Psoas muscle (tissue), 8 donors: Measurements from ENCODE around the gene PRG2. TPM values are rescaled to one million over a fixed set of nuclear protein-coding genes. Genes with fewer than 3 reads are reported as not detected.

Experiments used
- ATAC-seq, 4 donors: fragments of 200-7000 bp; cut with Tn5 transposase; one replicate each; pipeline ENCODE4 v1.9.1; 2020; ENCODE audit warnings: moderate library complexity in 3 of 4, mild to moderate bottlenecking in 2 of 4
- DNase-seq, 2 donors: peaks; one replicate each; pipeline ENCODE4 v3.0.0-alpha.2; 2020
- H3K27ac ChIP-seq: fragments of 200-600 bp; one replicate; pipeline ENCODE4 v1.8.0; 2022
- H3K27me3 ChIP-seq, 3 donors: fragments of 200-600 bp in 1 of 3; one replicate each; pipeline versions ENCODE4 v1.6.1 to v1.8.0; 2013 to 2022; ENCODE audit warnings: low read length in 2 of 3, mild to moderate bottlenecking in 2 of 3, moderate library complexity in 1 of 3; ENCODE audit not compliant: insufficient read depth in 3 of 3
- H3K36me3 ChIP-seq, 2 donors: fragments of 200-600 bp in 1 of 2; one replicate each; pipeline versions ENCODE4 v1.6.1 to v1.8.0; 2013 to 2022; ENCODE audit warnings: low read depth in 1 of 2, mild to moderate bottlenecking in 1 of 2, moderate library complexity in 1 of 2; ENCODE audit not compliant: insufficient read depth in 1 of 2
- H3K4me1 ChIP-seq: fragments of 200-600 bp; one replicate; pipeline ENCODE4 v1.8.0; 2022
- H3K4me3 ChIP-seq: fragments of 200-600 bp; one replicate; pipeline ENCODE4 v1.8.0; 2022; ENCODE audit warnings: mild to moderate bottlenecking
- H3K9me3 ChIP-seq: fragments of 200-600 bp; one replicate; pipeline ENCODE4 v1.8.0; 2022
- CTCF ChIP-seq: fragments of 200-600 bp; IDR thresholded peaks from one replicate; pipeline ENCODE4 v1.8.0; 2022; ENCODE audit warnings: antibody characterized with exemption
- WGBS, 3 donors: extraction: QIAGEN DNeasy Blood & Tissue Kit; methylation state at CpG; one replicate each; pipeline versions ENCODE4 v1.1.6 to v1.1.7; 2013; 5-methylcytosine and 5-hydroxymethylcytosine counted together
- intact Hi-C, 2 donors: fragments of 100-400 bp; cut with DNase I; formaldehyde crosslinking; loops; one replicate each; pipeline versions ENCODE4 v1.11.0 to v1.14.2; 2022
- polyA plus RNA-seq, 3 donors: library from polyadenylated mRNA; stranded (reverse); fragments of 200-250 nt; gene quantifications; one replicate each; pipeline ENCODE4 v1.2.3, GENCODE V29; 2013
- total RNA-seq, 4 donors: library from RNA; stranded (reverse); fragmentation: NEBNext Ultra II Directional in 2 of 4; extraction: Animal tissue kit (Norgen Biotek cat#: 25700) in 2 of 4; gene quantifications; one replicate each; pipeline versions ENCODE4 v1.2.1 to v1.2.4, GENCODE V29; 2021 to 2023
- donor health status: healthy with polysubstance abuse.
- donor health status: DM: no; HTN: no; CAD: no; lungs with moderate emphysema.
- donor health status: Bipolar disorder and iron deficiency.
- donor health status: healthy.
- donor health status: DM: yes; HTN: yes; CAD: no.
- donor health status: DM: no; HTN: no; CAD: no.
- donor health status: DM: no; HTN: no; CAD: no.
- donor health status: DM: yes; HTN: yes; CAD: no.

The PRG2 gene
- total and polyA plus RNA-seq, 7 donors, result 0.25 TPM; not detected in 6

- H3K36me3 ChIP-seq, result peaks cover 3 to 8% of the 10 kb centered on the region in 2 donors
- ATAC-seq, result no peak
Observed at GRCh38 chr11:57422669-57423068, 32.2 kb upstream of the PRG2 start.

DNA sequence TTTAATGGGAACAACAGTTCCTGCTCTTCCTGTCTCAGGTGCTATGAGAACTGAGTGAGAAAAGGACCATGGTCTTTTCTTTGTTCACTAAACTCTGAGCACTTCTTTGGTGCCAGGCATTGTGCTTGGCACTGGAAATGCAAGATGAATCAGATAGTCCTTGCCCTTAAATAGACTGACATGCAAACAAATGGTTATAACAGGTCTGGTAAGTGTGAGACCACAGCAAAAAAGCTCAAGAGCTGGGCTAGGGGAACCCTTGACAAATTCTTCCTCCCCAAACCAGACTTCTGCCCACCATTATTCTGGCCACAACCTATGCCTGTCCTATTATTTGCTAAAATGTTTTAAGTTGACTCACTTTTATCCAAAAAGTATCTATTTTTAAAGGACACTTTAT, 31.4 kb upstream of the PRG2 start:
- TF ChIP-seq CTCF, result no peak
- Histone ChIP-seq H3K36me3 (peaks cover 3 to 14% of the 10 kb centered on the region in 2 donors), H3K27me3 (peaks cover 0 to 27% (median 0%) of the 10 kb centered on the region in 3 donors)

More at GRCh38 chr11:57422669-57423068, 32.2 kb upstream of the PRG2 start:
- intact Hi-C loops, result no loop called here
- no peaks in the 10 kb centered on the region for H3K9me3 ChIP-seq
- no peak overlapping the region for H3K4me3 ChIP-seq
- no peak for TF ChIP-seq CTCF
- WGBS, 3 donors, result 82 to 92% (median 83%) methylated on average over 4 of the region's 4 CpGs
- H3K27me3 ChIP-seq, result peaks cover 0 to 29% (median 0%) of the 10 kb centered on the region in 3 donors
- DNase-seq, result no peak
- peaks cover 29% of the 10 kb centered on the region for H3K4me1 ChIP-seq
- no peak overlapping the region for H3K27ac ChIP-seq

DNA sequence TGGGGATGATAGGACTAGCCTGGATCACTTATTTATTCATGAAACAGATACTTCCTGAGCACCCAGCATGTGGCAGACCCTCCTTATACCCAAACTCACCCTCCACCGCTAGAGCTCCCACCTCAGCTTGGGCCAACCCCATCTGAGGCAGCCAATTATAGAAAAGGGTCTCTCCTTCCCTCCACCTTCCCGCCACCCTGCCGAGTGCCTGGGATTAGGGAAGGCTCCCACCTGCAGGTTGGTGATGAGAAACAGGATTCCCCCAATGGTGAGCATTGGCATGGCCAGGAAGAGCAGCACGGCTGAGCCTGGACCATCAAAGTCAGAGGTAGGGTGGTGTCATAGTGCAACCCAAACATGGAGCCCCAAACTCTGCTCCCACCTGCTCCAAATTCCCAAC, 30.6 kb upstream of the PRG2 start:
- intact Hi-C loops, result no loop called here
- ATAC-seq (no peak), DNase-seq (no peak)
- Histone ChIP-seq H3K9me3 (no peaks in the 10 kb centered on the region), H3K27me3 (peaks cover 0 to 21% (median 0%) of the 10 kb centered on the region in 3 donors), H3K36me3 (peaks cover 3 to 14% of the 10 kb centered on the region in 2 donors), H3K27ac (no peak overlapping the region), H3K4me3 (no peak overlapping the region), H3K4me1 (peaks cover 14% of the 10 kb centered on the region)
- TF ChIP-seq CTCF, result no peak
- 91 to 95% (median 93%) methylated on average over 4 of the region's 4 CpGs for WGBS, 3 donors

More for the DNA sequence above, 31.4 kb upstream of the PRG2 start:
- intact Hi-C loops, result no loop called here
- Histone ChIP-seq H3K4me1 (peaks cover 21% of the 10 kb centered on the region), H3K9me3 (no peaks in the 10 kb centered on the region), H3K27ac (no peak overlapping the region), H3K4me3 (no peak overlapping the region)
- no peak for ATAC-seq
- no peak for DNase-seq

GRCh38 chr11:57419146-57419545, 28.7 kb upstream of the PRG2 start:
- no peak overlapping the region for H3K27ac ChIP-seq
- 83 to 88% (median 86%) methylated on average over 3 of the region's 3 CpGs for WGBS, 3 donors
- no peak for TF ChIP-seq CTCF
- H3K36me3 ChIP-seq, result peaks cover 3 to 33% of the 10 kb centered on the region in 2 donors
- H3K4me1 ChIP-seq, result peaks cover 4% of the 10 kb centered on the region
- H3K27me3 ChIP-seq, result peaks cover 0 to 5% (median 0%) of the 10 kb centered on the region in 3 donors
- DNase-seq (no peak), ATAC-seq (no peak)
- no peaks in the 10 kb centered on the region for H3K9me3 ChIP-seq
- intact Hi-C loops, result no loop called here
- H3K4me3 ChIP-seq, result no peak overlapping the region

GRCh38 chr11:57418131-57418530, 27.7 kb upstream of the PRG2 start:
- Histone ChIP-seq H3K4me3 (no peak overlapping the region), H3K36me3 (peaks cover 3 to 41% of the 10 kb centered on the region in 2 donors), H3K4me1 (no peaks in the 10 kb centered on the region), H3K9me3 (no peaks in the 10 kb centered on the region), H3K27me3 (no peaks in the 10 kb centered on the region), H3K27ac (no peak overlapping the region)
- DNase-seq, result no peak
- no peak for ATAC-seq
- intact Hi-C loops, result no loop called here
- no peak for TF ChIP-seq CTCF
